Left renal cortex interstitium (tissue), 4 donors: Measurements from ENCODE around the gene AXL. TPM values are rescaled to one million over a fixed set of nuclear protein-coding genes. Genes with fewer than 3 reads are reported as not detected.
"Not testable (repeated sequence)": the region's sequence is repeated elsewhere in the genome, so short reads cannot be mapped to it uniquely, and the experiment has no call there.

Experiments
- DNase-seq, 4 donors: peaks; one replicate each; pipeline ENCODE4 v3.0.0-alpha.2; 2013; ENCODE audit warnings: low read depth in 4 of 4, low spot score in 2 of 4, missing footprints in 1 of 4
- polyA plus RNA-seq, 4 donors: library from polyadenylated mRNA; unstranded; fragments of 120-200 nt; gene quantifications; one replicate each; pipeline ENCODE4 v1.2.1, GENCODE V29; 2013; ENCODE audit not compliant: insufficient read length in 4 of 4

The AXL gene
- polyA plus RNA-seq, 4 donors, result 31.7 to 34.1 (median 32.0) TPM

- no peak for DNase-seq
Measured at GRCh38 chr19:41206456-41206855, 12.6 kb upstream of the AXL start.

- no peak for DNase-seq
Measured at GRCh38 chr19:41206926-41207750, 11.9 kb upstream of the AXL start.

DNA sequence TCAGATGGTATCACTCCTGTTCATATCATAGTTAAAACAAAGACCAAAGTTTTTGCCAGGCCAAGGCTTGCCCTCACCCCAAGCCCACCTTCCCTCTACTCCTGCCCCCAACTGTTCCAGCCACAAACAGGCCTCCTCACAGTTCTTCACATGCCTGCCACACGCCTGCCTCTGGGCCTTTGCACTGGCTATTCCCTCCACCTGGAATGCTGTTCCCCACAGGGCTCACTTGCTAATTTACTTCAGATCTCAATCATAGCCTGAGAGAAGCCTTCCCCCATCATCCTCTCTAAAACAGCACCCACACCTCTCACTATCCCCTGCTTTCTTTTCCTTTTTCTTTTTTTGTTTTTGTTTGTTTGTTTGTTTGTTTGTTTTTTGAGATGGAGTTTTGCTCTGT lies 4.9 kb upstream of the AXL start:
- DNase-seq, result no peak

DNA sequence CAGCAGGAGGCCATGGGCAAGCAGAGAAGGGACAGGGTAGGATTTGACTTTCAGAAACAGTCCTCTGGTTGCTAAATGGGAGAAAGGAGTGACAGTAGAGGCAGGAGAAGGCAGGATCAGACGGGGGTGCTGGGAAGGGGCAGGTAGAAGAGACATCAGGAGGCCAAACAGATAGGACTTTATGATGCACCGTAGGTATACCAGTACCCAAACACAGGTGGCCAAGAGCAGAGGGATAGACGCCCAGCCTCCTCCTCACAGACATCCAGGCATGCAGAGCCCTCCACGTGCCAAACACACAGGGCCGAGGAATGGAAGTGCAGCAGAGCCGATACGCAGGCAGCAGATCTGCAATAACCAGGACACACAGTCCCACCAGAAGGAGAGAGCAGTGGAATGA lies 1.3 kb upstream of the AXL start:
- no peak for DNase-seq

- no peak for DNase-seq
Measured at GRCh38 chr19:41218249-41218614, 791 bp upstream of the AXL start.

- no peak for DNase-seq
Measured at GRCh38 chr19:41219924-41220567, 1.0 kb downstream of the AXL start.

- no peak for DNase-seq
Measured at GRCh38 chr19:41220811-41221210, 1.8 kb downstream of the AXL start.

DNA sequence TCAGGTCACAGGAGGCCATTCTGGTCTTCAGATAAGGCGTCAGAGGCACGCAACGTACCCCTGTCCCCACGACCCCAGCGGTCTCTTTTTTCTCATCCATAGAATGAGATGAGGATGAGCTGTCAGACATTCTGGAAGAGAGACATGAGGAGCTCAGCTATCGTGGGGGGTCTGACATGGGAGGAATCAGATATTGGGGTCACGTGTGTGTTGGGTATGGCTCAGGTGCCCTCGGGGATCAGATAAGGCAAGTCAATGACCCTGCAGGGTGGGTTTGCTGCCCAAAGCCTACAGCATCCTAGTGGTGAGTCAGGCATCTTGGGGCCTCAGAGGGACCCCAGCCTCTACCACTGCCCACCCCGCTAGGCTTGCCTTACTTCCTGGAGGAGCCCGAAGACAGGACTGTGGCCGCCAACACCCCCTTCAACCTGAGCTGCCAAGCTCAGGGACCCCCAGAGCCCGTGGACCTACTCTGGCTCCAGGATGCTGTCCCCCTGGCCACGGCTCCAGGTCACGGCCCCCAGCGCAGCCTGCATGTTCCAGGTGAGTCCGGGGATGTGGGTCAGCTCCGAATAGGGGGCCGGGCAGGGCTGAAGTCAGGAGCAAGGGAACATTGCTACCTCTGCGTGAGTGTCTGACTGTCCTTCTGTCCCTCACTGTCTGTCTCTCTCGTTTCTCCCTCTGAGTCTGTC lies 2.6 kb downstream of the AXL start:
- no peak for DNase-seq

DNA sequence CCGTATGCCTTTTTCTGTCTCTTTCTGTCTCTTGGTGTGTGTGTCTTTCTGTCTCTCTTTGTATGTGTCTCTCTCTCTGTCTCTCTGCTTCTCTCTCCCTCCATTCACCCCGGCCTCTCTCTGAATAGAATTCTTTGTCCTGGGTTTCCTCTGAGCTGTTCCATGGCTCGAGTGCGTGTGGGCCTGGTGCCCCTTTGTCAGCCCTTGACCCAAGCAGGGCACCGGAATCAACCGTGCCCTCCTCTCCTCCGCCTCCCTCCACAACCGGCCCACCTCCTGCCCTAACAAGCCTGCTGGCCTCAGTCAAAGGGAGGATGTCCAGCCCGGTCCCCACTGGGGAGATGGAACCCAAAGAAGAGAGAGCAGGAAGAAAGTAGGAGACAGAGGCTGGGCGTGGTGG lies 3.2 kb downstream of the AXL start:
- DNase-seq, result no peak

DNA sequence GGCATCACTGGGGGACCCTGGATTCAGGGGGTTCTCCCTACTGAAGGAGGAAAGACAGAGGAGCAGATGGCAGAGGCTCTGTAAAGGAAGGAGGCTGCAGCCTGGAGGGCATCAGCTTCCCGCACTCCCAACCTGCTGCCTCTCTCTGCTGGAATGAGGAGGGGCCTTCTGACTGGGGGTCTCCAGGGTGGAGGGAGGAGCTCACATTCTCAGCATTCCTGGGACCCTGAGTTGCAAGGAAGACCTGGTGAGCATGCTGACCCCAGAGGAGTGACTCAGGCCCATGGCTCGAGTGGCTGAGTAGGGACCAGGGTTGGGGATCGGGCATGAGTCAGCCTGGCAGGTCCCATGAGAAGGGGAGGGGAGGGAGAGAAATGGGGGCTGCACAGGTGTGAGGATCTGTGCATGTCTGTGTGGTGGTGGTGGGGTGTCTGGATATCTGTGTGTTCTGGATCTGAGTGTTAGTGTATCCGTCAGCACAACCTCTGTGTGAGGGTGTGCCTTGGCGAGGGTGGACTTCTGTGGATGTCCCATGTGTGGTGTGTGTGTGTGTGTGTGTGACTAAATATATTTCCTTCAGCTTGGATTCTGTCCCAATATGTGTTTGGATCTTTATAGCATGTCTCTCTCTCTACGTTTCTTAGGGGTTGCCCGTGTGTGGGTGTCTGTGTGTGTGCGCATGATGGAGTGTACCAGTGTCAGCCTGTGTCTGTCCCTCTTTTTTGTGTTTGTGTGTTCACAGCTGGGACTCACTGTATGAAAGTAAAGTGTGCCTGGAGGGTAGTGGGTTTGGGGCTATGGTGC lies 4.6 kb downstream of the AXL start:
- no peak for DNase-seq

DNA sequence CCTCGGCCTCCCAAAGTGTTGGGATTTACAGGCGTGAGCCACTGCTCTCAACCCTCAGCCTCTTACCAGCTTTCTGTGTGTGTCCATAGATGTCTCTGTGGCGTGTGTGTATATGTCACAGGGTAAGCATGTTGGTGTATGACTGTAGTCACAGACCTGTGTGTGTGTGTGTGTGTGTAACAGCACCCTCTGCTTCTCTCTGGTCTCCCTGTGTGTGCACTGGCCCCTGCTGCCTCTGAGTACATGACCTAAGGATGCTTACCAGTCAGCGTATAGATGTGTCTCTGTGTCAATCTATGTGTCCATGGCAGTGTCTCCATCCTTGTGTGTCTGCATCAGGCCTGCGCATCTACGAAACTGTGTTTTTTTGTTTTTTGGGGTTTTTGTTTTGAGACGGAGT lies 5.6 kb downstream of the AXL start:
- DNase-seq, result no peak

GRCh38 chr19:41225238-41226052 lies 6.4 kb downstream of the AXL start:
- DNase-seq, result peak in 3 of 4 donors; percentile 31 to 44 (median 34)

DNA sequence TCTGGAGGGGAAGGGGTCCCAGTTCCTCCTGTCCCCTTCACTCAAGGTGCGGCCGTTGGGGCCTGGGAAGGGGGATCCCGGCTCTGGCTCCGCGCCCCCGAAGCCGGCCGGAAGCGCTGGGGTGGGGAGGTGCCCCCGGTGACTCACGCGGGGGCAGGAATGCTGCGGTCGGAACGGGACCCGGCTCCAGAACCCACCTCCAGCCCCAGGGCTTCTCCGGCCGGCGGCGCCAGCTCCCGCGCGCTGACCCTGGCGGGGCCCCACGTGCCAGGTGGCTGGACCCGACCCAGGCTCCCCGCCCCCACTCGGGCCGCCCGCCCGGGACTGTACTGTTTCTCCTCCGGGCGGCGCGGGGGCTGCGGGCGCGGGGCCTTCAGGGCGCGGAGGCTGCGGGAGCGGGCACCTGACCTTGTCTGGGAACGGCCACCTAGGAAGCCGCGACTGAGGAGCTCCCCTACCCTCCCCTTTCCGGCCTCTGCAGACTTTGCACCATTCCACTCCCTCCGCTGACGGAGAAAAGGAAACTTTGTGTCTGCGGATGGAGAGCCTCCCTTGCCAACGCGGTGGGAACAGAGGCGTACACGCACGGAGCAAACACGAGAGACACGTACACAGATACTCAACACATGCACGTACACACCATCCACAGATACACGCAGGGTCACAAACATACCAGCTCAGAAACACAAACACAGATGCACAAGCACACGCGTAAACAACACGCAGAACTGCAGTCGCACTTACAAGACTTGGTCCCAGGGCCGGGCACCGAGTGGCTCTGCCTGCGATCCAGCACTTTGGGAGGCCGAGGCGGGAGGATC lies 7.2 kb downstream of the AXL start:
- DNase-seq, result peak in 1 of 4 donors; percentile 53

DNA sequence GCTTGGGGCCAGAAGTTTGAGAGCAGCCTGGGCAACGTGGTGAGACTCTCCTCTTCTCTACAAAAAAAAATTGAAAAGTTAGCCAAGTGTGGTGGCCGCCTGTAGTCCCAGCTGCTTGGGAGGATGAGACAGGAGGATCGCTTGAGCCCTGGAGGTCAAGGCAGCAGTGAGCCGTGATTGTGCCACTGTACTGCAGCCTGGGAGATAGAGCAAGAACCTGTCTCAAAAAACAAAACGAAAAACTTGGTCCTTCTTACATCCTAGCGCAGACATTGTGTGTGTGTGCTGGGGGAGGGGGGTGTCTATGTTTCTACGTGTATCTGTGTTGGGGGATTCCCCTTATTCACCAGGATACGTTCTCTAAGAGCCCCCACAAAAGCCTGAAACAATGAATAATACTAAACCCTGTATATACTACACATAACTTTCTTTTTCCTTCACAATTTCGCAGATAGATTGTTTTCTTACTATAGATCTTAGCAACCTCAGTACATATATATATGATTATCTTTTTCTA lies 7.9 kb downstream of the AXL start:
- DNase-seq, result no peak

GRCh38 chr19:41228486-41228885 lies 9.5 kb downstream of the AXL start:
- DNase-seq, result no peak

DNA sequence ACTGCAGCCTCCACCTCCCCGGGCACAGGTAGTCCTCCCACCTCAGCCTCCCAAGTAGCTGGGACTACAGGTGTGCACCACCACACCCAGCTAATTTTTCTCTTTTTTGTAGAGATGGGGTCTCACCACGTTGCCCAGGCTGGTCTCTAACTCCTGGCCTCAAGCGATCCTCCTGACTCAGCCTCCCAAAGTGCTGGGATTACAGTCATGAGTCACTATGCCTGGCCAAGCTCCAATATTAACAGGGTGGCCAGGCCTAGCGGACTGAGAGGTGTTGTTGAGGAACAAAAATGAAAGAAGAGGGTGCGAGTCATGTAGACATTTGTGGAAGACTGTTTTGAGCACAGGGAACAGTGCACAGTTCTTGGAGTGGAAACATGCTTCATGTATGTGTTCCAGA lies 10.3 kb downstream of the AXL start:
- DNase-seq, result not testable (repeated sequence)

- DNase-seq, result no peak
Measured at GRCh38 chr19:41230067-41230857, 11.2 kb downstream of the AXL start.

- DNase-seq, result no peak
Measured at GRCh38 chr19:41232686-41233085, 13.7 kb downstream of the AXL start.
